Measurements from ENCODE around the gene RTN4RL2.

RTN4RL2 gene

GRCh38 chr11:57500926-57501325, 40.6 kb downstream of the RTN4RL2 start:
- DNase-seq (ENCODE audit: low read depth): no peak
- no peak overlapping the region for H3K4me3 ChIP-seq (ENCODE audit: low read depth, low read length)
- TF ChIP-seq CTCF (conservative IDR thresholded peaks at IDR 0.05; ENCODE audit: low read depth, low read length): no peak

GRCh38 chr11:57501953-57502352, 41.6 kb downstream of the RTN4RL2 start:
- H3K4me3 ChIP-seq (ENCODE audit: low read depth, low read length): no peak overlapping the region
- DNase-seq (ENCODE audit: low read depth): no peak
- no peak for TF ChIP-seq CTCF (conservative IDR thresholded peaks at IDR 0.05; ENCODE audit: low read depth, low read length)

GRCh38 chr11:57502376-57502775, 42.0 kb downstream of the RTN4RL2 start:
- H3K4me3 ChIP-seq (ENCODE audit: low read depth, low read length): no peak overlapping the region
- TF ChIP-seq CTCF (conservative IDR thresholded peaks at IDR 0.05; ENCODE audit: low read depth, low read length): no peak
- DNase-seq (ENCODE audit: low read depth): no peak

DNA sequence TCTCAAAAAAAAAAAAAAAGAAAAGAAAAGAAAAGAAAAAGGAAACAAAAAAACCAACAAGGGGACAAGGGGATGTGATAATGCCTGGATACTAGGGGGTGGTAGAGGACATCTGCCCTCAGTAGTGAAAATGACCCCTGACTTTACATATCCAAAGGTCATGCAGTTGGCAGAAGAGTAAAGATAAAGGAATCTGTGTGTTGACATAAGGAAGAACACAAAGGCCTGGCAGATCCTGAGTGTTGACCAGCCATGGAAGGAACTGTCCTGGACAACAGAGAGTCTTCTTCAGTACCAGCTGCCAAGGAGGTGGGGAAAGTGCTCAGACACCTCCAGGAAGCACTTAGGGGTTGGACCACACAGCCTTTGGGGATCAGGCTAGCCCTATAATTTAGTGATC, 42.5 kb downstream of the RTN4RL2 start:
- DNase-seq (ENCODE audit: low read depth): no peak
- H3K4me3 ChIP-seq (ENCODE audit: low read depth, low read length): no peak overlapping the region
- TF ChIP-seq CTCF (conservative IDR thresholded peaks at IDR 0.05; ENCODE audit: low read depth, low read length): no peak

DNA sequence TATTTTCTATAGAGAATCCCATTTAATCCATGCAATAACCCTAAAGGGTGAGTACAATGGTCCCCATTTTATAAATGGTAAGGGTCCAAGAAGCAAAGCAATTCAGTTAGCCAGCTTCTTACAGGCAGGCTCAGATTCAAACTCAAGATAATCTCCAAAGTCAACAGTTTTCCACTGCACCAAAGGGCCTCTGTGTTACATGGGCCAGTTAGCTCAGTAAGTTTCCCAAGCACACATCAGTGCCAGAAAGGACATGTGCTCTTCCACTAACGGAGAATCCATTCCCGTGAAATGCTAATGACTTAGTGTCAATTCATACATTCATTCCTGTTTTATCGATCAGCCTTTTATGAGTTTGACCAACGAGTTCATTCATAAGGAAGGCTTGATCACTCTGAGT, 44.2 kb downstream of the RTN4RL2 start:
- DNase-seq (ENCODE audit: low read depth): no peak
- TF ChIP-seq CTCF (conservative IDR thresholded peaks at IDR 0.05; ENCODE audit: low read depth, low read length): no peak

GRCh38 chr11:57506522-57506921, 46.2 kb downstream of the RTN4RL2 start:
- no peak overlapping the region for H3K4me3 ChIP-seq (ENCODE audit: low read depth, low read length)
- DNase-seq (ENCODE audit: low read depth): no peak
- TF ChIP-seq CTCF (conservative IDR thresholded peaks at IDR 0.05; ENCODE audit: low read depth, low read length): no peak

More for the DNA sequence above, 44.2 kb downstream of the RTN4RL2 start:
- no peak overlapping the region for H3K4me3 ChIP-seq (ENCODE audit: low read depth, low read length)

GRCh38 chr11:57508341-57509170, 48.2 kb downstream of the RTN4RL2 start:
- DNase-seq (ENCODE audit: low read depth): no peak
- TF ChIP-seq CTCF (conservative IDR thresholded peaks at IDR 0.05; ENCODE audit: low read depth, low read length): no peak
- H3K4me3 ChIP-seq (ENCODE audit: low read depth, low read length): no peak overlapping the region
